NCI-H128 (cell line): ENCODE measurements around the gene EDN2.

Source experiments
- DNase-seq: peaks from one replicate; lab custom pipeline; 2025; ENCODE audit not compliant: unreplicated experiment; lab: John Stamatoyannopoulos, UW

Gene EDN2

DNA sequence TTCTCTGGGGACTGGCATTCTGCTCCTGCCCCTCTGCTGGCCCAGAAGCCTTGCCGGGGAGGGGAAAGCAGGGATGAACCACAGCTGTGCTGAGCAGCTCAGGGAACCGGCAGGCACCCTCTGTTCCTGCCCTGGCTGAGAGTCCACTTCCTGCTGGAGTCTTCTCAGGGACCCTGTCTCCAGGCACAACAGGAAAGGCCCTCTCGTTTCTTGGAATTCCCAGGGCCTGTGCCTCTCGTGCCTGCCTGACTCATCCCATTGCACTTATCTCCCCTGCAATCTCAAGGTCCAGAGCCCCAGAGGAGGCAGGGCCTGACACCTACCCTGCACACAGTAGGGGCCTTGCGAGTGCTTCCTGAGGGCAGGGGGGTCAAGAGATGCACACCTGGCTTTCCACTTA is 1.1 kb upstream of the EDN2 start:
- DNase-seq, result no peak

DNA sequence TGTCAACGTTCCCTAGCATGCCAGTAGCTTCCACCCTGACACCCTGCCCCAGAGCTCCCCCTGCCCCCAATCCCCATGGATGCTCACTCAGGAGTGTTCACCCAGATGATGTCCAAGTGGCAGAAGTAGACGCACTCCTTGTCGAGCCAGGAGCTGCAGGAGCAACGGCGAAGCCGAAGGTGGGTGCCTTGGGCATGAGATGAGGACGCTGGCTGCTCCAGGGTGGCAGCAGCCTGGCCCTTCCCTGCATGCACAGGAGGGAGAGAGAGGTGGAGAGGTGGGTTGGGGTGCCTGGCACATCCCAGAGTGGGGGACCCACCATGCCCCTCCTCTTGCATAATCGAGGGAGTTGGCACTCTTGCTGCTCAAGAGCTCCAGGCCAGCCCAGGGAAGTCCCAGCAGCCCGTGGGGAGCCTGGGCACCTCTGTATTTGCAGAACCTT is 502 bp downstream of the EDN2 start:
- no peak for DNase-seq

DNA sequence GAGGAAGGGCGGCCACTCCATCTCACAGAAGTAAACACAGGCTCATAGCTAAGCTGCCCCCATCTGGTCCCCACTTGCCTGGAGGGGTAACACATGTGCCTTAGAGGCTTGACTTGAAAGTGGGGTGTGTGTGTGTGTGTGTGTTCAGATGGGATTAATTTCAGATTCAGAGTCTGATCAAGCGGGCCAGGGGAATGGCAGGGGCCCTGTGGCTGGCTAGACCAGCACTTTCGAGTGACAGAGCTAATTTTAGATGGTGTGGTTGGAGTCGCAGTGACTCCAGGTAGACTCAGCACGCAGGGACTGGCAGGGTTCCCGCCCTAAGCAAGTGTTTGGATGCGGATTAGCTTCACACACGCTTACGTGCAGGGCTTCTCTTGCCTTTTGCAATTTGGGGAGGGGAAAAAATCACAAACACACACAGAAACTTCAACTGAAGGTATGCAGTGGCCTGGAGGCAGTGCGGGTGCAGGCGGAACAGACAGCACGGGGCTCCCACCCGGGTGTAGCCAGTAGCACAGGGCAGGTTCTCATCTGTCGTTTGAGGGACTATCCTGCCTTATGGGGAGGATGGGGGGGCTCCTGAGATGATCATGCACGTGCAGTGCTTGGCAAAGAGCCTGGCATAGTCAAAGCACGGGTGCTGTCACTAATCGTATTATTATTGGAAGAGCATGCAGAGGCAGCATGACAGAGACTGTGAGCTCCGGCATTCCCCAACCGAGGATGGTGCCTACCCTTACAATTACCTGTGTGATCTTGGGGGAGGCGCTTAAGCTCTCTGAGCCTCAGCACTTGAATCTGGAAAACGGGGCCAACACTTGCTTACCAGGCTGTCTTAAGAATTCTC is 1.3 kb downstream of the EDN2 start:
- DNase-seq, result no peak

DNA sequence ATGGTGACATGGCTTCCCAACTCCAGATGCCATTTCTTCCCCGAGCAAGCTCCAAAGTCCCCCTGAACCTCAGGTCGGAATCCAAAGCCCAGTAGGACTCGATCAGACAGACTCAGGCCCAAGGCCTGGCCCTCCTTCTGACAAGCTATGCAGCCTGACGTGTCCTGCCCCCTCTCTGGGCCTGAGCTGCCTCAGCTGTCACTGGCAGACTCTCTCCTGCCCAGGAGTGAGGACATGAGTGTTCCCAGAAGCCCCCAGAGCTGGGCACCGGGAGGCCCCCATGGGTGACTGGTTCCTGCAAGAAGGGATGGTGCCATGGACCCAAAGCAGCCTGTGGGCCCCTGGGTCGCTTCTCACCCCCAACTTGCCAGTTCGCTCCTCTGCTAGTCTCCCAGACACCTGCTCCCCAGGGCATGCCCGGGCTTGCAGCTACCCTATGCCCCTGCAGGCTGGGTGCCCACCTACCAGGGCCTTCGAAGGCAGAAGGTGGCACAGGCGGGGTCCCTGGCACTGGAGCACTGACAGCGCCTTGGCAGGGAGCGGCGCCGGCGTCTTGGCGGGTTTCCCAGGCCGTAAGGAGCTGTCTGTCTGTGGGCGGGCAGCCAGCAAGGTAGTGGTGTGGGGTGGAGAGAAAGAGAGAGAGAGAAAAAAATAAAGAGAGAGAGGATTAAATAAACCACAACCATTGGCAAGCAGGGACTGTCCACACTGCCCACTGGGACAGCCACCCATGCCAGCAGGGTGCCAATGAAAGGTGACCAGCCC is 2.3 kb downstream of the EDN2 start:
- DNase-seq, result no peak

DNA sequence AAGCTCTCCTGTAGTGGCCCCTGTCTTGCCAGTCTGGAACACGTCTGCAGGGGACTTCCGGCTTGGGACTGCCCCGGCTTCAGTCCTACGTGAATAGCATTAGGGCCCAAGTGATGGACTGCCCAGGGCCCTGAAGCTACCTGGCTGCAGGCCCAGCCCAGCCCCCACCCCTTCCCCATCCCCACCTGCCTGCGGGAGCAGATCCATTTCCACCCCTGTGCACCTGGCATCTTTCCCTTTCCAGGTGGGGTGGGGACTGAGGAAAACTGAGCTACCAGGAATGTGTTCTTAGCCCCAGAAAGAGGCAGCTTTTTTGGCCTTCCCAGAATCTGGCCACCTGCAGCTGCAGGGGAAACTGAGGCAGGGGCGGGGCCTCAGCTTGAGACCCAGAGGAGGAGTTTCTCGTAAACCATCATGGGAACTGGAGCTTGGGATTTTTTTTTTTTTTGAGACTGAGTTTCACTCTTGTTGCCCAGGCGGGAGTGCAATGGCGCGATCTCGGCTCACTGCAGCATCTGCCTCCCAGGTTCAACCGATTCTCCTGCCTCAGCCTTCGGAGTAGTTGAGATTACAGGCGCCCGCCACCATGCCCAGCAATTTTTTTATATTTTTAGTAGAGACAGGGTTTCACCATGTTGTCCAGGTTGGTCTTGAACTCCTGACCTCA is 3.2 kb downstream of the EDN2 start:
- no peak for DNase-seq

DNA sequence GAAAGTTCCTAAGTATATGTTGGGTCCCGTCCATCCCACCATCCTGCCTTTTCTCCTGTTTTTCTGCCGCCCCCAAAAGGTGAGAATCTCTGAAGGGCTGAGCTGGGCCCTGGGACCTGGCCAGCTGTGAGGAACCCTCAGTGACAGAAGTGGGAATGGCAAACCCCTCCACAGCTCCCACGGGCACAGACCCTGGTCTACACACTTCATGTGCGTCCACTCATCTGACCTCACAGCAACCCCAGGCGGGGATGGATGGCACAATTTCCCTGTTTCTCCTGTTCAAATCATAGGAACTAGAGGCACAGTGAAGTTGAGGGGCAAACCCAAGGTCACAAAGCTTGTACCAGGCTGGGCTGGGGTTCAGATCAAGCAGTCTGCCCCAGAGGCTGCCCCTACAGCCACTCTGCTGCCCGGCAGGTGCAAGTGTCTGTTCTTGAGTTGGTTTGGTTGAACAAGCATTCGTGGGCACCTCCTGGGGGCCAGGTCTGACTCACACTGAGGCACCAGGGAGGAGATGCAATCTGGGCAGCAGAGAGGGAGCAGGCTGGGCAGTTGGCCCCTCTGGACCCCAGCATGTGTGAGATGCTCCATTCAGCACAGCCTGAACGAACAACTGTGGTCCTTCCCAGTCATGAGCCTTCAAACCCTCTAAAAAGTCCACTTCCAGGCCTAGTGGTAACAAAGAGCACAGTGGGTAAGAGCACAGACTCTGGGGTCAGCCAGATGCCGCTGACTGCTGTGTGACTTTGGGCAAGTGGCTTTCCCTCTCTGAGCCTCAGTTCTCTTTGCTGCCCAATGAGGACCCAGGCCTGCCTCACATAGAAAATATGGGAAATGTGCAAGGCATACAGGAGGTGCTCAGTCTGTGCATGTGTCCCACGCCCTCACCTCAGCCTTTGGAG is 4.0 kb downstream of the EDN2 start:
- no peak for DNase-seq

DNA sequence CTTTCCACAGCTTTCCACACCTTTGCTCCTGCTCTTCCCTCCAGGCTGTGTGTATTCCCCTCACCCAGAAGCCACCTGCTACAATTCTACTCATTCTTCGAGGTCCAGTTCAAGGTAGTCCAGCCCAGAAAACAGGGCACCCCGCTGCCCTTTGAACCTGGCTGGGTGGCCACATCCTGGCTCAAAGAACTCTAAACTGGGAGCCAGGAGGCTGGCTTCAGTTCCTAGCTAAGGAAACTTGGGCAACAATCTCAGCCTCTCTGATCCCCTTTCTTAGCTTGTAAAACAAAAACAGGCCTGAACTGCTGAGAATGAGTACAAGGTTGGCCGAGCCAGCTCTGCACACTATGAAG is 4.7 kb downstream of the EDN2 start:
- no peak for DNase-seq

DNA sequence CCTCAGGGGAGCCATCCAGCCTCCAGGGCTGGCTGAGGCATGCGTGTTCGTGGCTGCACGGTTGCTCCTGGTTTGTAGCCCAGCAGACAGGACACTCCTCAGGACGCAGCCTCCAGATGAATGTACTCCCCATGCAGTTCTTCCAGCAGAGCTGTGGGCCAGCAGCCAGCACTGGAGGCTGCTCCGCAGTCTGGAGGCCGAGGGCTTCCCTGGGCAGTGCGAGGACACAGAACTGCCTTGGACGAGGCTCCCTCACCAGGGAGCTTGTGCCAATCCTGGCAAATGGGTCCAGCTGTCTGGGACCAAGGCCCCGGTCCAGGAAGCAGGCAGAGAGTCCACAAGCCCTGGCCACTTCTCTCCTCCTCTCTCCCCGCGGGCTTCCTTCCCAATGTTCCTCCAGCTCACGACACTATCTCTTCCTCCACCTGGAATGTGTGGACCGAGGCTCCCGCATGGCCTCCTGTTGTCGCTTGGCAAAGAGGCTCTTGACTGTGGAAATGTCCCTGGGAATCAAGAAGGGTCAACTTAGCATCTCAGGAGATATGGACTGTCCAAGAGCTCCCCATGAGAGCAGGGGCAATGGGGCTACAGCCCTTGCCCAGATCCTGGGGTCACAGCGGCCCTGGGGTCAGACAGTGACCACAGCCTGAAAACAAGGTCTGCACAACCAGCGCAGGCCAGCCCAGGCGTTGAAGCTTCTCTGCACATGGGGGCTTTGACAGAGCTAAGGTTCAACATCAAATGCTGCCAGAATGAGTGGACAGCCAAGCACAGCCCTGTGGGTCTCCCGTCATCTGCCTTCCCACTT is 5.3 kb downstream of the EDN2 start:
- no peak for DNase-seq

DNA sequence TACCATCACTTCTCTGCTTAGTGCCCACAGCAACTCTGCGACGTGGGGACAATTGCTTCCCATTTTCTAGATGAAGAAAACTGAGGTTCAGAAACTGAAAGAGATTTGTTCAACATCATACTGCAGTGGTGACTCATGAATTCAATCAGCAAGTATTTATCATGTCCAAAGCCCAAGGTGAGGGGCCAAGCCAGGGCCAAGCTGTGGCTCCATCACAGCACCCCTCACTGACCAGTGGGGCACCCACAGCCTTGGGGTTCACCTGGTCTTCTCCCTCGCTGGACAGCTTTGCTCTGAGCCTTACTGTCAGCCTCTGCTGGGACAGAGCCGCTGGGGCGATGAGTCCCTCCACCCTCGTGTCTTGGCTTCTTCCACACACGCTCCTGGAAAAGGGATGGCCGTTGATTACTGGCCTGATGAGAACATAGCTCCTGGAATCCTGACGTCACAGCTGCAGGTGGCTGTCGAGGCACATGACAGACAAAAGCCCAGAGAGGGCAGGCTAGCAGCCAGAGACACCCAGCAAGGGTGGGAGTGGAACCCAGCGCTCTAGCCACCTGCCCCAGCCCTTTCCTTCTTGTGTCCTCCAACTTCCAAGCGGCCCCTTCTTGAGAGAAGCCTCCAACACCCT is 6.2 kb downstream of the EDN2 start:
- DNase-seq, result no peak

DNA sequence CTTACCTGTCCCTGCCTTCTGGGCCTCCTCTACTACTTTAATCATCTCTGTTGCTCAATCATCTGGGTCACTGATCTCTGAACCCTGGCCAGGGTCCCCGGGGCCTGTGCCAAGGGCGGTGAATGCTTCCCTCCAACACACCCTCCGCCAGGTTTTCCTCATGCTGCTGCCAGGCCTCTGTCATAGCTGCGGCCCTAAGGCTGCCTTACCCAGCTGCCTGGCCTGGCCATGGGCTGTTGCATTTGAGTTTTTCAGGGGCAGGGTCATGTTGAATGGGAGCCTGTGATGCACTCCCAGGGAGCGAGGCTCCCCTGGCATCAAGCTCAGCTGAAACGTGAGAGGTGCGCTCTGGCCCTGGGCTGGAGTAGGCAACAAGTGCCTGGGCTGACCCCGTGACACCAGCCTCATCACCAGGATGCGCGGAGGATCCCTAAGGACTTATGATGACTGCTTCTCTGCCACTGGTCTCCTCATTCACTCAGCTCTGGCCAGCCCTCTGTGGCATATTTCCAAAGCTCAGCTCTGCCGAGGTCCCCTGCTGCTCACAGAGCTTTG is 7.6 kb downstream of the EDN2 start:
- no peak for DNase-seq

DNA sequence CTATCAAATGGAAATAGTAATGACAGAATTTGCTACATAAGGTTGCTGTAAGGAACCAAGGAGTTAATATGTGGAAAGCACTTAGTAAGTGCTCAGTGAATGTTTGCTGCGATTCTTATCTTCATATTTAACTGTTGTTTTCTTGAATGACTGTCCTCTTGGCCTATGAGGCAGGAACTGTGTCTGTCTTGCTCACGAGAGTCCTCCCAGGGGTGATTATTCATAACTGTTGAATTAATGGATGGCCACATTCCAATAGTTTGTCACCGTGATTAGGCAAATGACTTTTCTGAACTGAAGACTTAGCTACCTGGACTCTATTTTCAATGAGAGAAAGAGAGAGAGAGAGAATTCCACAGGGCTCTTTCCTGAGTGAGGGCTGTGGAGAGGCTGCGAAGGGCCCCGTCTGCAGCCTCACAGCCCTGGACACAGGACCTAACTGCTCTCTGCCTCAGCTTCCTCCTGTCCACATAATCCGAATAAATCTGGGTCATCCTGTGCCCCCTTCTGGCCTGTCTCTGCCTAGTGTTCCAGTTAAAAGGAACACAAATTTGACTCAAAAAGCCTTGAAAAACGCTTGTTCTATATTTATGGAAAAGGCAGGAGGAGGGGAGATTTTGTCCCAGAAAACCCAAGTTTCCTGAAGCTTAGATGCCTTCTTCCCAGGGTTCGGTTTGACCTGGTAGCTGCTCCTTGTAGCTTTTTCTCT is 8.5 kb downstream of the EDN2 start:
- DNase-seq, result no peak

DNA sequence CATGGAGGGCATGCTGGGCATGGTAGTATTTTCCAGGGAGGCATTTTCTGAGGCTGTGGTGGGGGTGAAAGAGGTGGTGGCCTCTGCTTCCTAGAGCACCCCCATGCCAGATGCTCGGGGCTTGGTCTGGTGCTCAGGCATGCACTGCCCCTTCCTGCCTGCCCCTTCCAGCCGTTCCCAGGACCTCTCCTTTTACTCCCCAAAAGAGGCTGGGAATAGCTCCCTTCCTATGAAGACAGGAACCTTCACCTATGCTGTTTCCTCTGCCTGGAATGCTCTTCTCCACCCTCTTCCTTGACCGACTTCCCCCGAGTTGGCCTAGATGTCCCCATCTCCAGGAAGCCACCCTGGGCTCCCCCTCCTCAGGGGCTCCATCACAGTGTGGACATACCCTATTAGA is 9.1 kb downstream of the EDN2 start:
- no peak for DNase-seq

DNA sequence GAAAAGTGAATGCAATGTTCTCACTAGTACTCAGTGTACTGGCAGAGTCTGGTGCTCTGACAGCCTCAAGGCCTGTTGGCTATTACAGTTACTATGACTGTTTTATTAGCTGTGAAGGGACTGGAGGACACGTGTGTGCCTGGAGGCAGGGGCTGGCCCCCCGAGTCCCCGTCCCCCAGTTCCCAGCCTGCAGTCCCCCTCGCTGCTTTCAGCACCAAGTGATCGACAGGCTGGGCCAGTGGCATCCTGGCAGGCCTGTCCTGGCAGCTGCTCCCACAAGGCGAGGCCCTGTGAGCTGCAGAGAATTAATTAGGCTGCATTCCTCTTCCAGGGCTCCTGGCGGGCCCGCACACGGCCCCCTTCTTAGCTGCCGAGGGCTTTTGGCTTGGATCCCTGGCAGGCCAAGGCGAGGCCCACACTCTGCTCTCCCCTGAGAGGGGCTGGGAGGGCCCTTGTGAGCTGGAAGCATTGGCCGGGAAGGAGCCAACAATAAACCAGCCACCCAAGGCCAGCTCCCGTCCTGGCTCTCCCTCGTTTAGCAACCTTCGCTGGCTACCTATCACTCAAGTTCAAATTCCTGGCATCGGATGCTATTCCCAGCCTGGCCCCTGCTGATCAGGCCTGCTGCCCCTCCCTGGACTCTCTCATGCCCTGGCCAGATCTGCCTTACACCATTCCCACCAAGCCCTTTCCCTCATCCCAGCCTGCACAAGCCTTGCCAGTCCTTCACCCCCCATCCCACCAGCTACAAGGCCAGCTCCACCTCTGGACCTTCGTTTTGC is 9.8 kb downstream of the EDN2 start:
- no peak for DNase-seq

DNA sequence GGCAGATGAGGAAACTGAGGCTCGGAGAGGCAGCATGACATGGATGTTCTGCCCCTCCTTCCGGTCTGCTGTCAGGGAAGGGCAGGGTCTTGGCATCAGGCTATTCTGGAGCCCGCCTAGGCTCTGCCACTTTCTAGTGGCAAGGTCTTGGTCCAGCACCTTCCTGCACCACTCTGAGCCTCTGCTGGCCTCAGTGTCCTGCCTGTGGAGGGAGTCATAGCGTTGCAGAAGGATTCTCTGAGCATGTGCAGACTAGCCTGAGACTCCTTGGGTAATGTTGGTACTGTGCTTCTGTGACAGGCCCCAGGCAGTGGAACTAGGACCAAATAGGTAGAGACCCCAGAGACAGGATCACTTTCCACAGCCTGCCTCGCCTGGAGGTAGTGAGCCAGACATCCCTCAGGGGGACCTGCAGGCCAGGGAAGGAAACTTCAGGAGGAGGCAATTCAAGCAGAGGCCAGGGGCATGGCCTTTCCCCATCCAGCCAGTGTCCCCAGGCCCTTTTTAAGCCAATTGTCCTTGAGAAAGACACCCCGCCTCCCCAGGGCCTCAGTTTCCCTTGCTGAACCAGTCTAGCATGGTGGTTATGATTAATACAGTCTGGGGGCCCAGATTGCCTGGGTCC is 10.6 kb downstream of the EDN2 start:
- no peak for DNase-seq

DNA sequence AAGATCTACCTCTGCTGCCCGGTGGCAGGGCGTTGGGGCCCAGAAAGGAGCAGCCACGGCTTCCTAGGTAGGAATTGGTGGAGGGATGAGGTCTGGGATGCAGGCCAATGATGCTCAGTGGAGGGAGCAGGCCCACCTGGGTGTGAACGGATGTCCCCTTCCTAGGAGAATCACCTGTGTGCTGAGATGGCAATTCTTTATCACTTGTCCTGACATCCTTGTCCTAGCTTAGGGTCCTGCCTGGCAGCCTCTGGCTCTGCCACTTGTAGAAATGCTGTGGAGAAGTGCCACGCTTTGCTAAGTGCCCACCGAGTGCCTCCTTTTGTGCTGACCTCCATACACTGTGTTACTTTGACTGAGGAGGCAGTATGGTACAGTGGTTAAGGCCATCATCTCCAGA is 12.8 kb downstream of the EDN2 start:
- no peak for DNase-seq

DNA sequence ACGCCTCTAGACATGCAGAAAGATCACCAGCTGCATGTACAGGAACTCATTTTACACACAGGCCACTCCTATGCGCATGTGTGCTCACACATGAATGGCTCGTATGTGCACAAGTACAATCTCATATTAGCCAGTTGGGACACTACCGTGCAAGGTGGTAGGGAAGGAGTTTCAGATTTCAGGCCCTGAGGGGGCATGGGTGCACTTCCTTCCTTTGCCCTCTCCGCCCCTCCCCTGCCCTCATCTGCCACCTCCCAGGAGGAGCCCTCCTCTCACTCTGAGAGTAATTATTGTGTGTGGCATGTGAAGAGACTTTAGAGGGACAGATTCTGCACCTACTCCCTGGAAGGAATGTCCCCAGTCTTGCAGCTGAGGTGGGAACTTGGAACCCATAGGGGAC is 14.8 kb downstream of the EDN2 start:
- DNase-seq, result no peak

DNA sequence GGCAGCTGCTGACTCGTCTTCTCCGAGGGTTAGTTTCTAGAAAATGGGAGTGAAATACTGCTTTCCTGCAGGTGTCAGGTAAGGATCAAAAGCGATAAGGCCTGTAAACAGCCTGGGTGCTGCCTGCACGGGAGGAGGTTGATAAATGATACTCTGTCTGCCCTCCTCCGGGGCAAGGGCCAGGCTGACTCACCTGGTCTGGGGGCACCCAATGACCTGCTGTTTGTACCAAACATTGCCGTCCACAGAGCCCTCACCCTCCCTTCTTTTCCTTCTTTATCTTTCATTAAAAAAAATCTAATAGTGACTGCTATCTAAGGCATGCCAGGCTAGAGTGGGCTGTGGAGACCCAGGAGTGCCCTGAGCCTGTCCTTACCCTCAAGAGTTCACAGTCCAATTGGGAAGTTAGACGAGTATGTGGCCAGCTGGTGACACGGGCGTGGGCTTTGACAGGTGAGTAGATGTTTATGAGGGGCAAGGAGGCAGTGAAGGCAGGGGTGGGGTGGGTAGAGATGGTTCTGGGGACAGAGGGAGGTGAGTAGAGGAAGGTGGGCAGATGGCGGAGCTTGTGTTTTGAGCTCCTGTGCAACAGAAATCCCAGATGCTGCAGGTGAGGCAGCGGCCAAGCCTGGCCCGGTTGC is 16.2 kb downstream of the EDN2 start:
- DNase-seq, result no peak
